ENCODE data around the gene NTM.

DNA sequence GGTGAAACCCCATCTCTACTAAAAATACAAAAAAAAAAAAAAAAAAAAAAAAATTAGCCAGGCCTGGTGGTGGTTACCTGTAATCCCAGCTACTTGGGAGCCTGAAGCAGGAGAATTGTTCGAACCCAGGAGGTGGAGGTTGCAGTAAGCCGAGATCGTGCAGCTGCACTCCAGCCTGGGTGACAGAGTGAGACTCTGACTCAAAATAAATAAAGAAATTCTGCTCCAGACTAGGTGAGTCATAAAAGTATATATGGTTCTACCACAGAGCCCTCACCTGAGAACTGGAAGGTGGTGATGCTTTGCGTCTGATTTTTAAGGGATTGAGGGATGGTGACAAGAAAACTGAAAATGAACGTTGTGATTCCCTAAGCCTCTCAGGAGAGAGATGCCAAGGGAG lies 58.4 kb downstream of the NTM start:
- TF ChIP-seq POLR2A (IDR thresholded peaks at IDR 0.05) (no peak), CTCF (IDR thresholded peaks at IDR 0.05) (no peak)
